Lower leg skin (tissue), 3 donors: ENCODE measurements around the gene SRP68.

Source experiments
- POLR2A ChIP-seq, 2 donors: fragments of 450-650 bp; IDR thresholded peaks; one replicate each; pipeline ENCODE4 v1.6.1; 2016 to 2017; ENCODE audit warnings: antibody characterized with exemption in 2 of 2, mild to moderate bottlenecking in 1 of 2, moderate library complexity in 1 of 2
- TF ChIP-seq, protein P1 (sequence below), 3 donors: fragments of 450-650 bp; IDR thresholded peaks; one replicate each; pipeline ENCODE4 v1.5.1; 2016; ENCODE audit warnings: antibody characterized with exemption in 3 of 3, mild to moderate bottlenecking in 3 of 3, moderate library complexity in 2 of 3

DNA sequence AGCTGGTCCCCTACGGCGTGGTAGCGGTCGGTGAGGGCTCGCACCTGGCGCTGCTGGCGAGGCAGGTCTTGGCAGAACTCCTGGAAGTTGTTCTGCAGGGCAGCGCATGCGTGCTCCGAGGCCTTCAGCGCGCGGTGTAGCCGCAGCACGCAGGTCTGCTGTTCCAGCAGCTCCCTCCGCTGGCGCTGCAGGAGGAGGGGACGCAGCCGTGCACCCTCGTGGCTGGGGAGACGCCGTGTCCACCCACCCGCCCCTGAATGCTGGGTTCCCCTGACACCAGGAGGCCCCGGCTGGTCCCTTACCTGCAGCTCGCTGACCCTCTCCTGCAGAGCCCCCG, 57.4 kb downstream of the SRP68 start:
- no peak for TF ChIP-seq POLR2A (IDR thresholded peaks at IDR 0.05)
- TF ChIP-seq, protein P1, sequence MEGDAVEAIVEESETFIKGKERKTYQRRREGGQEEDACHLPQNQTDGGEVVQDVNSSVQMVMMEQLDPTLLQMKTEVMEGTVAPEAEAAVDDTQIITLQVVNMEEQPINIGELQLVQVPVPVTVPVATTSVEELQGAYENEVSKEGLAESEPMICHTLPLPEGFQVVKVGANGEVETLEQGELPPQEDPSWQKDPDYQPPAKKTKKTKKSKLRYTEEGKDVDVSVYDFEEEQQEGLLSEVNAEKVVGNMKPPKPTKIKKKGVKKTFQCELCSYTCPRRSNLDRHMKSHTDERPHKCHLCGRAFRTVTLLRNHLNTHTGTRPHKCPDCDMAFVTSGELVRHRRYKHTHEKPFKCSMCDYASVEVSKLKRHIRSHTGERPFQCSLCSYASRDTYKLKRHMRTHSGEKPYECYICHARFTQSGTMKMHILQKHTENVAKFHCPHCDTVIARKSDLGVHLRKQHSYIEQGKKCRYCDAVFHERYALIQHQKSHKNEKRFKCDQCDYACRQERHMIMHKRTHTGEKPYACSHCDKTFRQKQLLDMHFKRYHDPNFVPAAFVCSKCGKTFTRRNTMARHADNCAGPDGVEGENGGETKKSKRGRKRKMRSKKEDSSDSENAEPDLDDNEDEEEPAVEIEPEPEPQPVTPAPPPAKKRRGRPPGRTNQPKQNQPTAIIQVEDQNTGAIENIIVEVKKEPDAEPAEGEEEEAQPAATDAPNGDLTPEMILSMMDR (IDR thresholded peaks at IDR 0.05), result no peak
